ENCODE measurements around the gene KDM7A. TPM values are rescaled to one million over a fixed set of nuclear protein-coding genes. Genes with fewer than 3 reads are reported as not detected.

Gene KDM7A
- total and polyA plus RNA-seq, 2 of the 8 experiments (the other 6 are each of a cell fraction or from before 2014, with no cell fraction given) = 2.2 to 12.5 TPM

DNA sequence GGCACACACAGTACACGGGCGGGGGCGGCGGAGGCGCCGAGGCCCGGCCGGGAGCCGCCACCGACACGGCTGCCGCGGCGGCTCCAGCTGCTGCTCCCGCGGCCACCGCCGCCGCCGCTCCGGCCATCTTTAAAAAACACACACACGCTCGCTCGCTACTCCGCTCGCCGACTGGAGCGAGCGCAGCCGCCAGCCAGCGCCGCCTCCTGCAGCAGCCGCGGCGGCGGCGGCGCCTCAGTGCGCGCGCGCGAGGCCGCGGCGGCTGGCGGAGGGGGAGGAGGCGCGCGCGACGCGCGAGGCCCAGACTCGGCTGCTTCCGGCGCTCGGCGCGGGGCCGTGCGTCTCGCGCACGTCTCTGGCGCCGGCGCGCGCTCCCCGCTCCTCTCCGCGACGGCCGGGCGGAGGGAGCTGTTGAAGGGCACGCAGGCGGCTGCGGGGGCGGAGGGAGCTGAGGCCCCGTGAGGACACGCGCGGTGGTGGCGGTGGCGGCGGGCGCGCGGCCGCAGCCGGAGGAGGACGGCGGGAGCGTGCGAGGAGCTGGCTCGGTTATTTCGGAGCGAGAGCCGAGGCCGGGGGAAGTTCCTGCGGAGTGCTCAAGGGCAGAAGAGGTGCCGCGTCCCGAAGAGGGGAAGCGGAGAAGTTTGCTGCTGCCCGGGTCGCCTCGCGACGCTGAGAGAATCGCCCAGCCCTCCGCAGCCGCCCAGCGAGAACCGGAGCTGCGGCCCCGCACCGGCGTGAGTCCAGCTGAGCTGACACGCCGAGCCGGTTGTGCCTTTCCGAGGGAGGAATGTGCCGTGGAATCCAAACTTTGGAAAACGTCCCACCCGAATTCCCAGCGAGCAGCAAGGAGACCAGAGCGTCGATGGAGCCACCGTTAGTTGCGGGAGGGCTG is at the start of gene KDM7A (continued):
- peak; percentile 84 for TF ChIP-seq TAF1 (IDR thresholded peaks at IDR 0.05; ENCODE audit: low read depth, low read length)
- no peak for TF ChIP-seq SP2 (IDR thresholded peaks at IDR 0.05; ENCODE audit: low read length)
- no peak for TF ChIP-seq RFX5 (IDR thresholded peaks at IDR 0.05; ENCODE audit: borderline replicate concordance, low read depth, low read length)
- TF ChIP-seq ZNF274 (IDR thresholded peaks at IDR 0.05; ENCODE audit: borderline replicate concordance, extremely low read depth, low read length) = no peak
- no peak for TF ChIP-seq RNF2 (IDR thresholded peaks at IDR 0.05; ENCODE audit: borderline replicate concordance, low read depth, low read length, missing control alignments, poor library complexity, severe bottlenecking)
- TF ChIP-seq RBBP5 (IDR thresholded peaks at IDR 0.05; ENCODE audit: borderline replicate concordance, low read depth, low read length) = peak; percentile 100
